Caco-2 (cell line): ENCODE results near the gene STK16. TPM values are rescaled to one million over a fixed set of nuclear protein-coding genes. Genes with fewer than 3 reads are reported as not detected.

Experiments used
- BruUV-seq: library from RNA; stranded (reverse); fragments of 400-500 nt; replicated peaks from 2 replicates; lab custom pipeline; 2021; lab: Mats Ljungman, UMichigan
- CTCF ChIA-PET: fragments of 300-600 bp; sonication (Branson Sonifier 250); formaldehyde crosslinking; loops from one replicate; lab custom pipeline; 2022; ENCODE audit warnings: antibody characterized with exemption; lab: Charles Lee
- POLR2A ChIA-PET: fragments of 300-600 bp; sonication (Branson Sonifier 250); formaldehyde crosslinking; loops from one replicate; lab custom pipeline; 2022; ENCODE audit warnings: antibody characterized with exemption; lab: Charles Lee
- DNase-seq, 2 experiments: peaks; one replicate each; pipeline versions ENCODE4 v3.0.0 to v3.0.0-alpha.2; 2020 to 2022
- H3K27me3 ChIP-seq: replicated peaks from 2 replicates; pipeline ENCODE4 v1.6.0; 2011; ENCODE audit warnings: low read length; ENCODE audit not compliant: control insufficient read depth, insufficient read depth
- H3K36me3 ChIP-seq: 2 replicates; pipeline ENCODE4 v1.5.1; 2011; ENCODE audit warnings: low read length; ENCODE audit not compliant: control insufficient read depth, insufficient read depth
- H3K4me1 ChIP-seq: fragments of 250-450 bp; sonication (Bioruptor Pico); 2 replicates; pipeline ENCODE4 v1.5.1; 2020; ENCODE audit warnings: mild to moderate bottlenecking
- H3K4me3 ChIP-seq: 2 replicates; pipeline ENCODE4 v1.5.1; 2011; ENCODE audit warnings: low read depth, mild to moderate bottlenecking, control low read depth, low read length
- H3K9me3 ChIP-seq: fragments of 250-450 bp; sonication (Bioruptor Pico); 2 replicates; pipeline ENCODE4 v1.5.1; 2020; ENCODE audit warnings: mild to moderate bottlenecking, moderate library complexity
- H3K27ac Mint-ChIP-seq: one replicate; pipeline ENCODE4 v1.8.0; 2022; ENCODE audit warnings: mixed read lengths; ENCODE audit not compliant: unreplicated experiment
- H3K27me3 Mint-ChIP-seq: one replicate; pipeline ENCODE4 v1.8.0; 2022; ENCODE audit warnings: mixed read lengths; ENCODE audit not compliant: insufficient read depth, unreplicated experiment
- H3K36me3 Mint-ChIP-seq: one replicate; pipeline ENCODE4 v1.8.0; 2022; ENCODE audit warnings: mild to moderate bottlenecking, mixed read lengths; ENCODE audit not compliant: insufficient read depth, unreplicated experiment
- H3K4me1 Mint-ChIP-seq: one replicate; pipeline ENCODE4 v1.8.0; 2022; ENCODE audit warnings: low read depth, mixed read lengths; ENCODE audit not compliant: unreplicated experiment
- H3K4me3 Mint-ChIP-seq: one replicate; pipeline ENCODE4 v1.8.0; 2022; ENCODE audit warnings: mild to moderate bottlenecking, moderate library complexity, mixed read lengths; ENCODE audit not compliant: unreplicated experiment
- H3K9me3 Mint-ChIP-seq: one replicate; pipeline ENCODE4 v1.8.0; 2022; ENCODE audit warnings: mixed read lengths; ENCODE audit not compliant: unreplicated experiment
- intact Hi-C: fragments of 100-400 bp; cut with micrococcal nuclease; formaldehyde crosslinking; loops from one replicate; pipeline ENCODE4 v1.10.0; 2022; ENCODE audit not compliant: unreplicated experiment
- total RNA-seq: library from RNA; stranded (reverse); gene quantifications from 2 replicates; pipeline ENCODE4 v1.2.3, GENCODE V29; 2022
- TF ChIP-seq, protein P1 (sequence below), 2 experiments: fragments of 200-600 bp in 1 of 2; IDR thresholded peaks; 1 replicate in 1 of 2; 2 replicates in 1 of 2; pipeline versions ENCODE4 v1.5.1 to v1.8.0; 2011 to 2022; ENCODE audit warnings: antibody characterized with exemption in 1 of 2, control low read depth in 1 of 2, inconsistent platforms in 1 of 2, low read depth in 1 of 2, low read length in 1 of 2, mild to moderate bottlenecking in 1 of 2, moderate library complexity in 1 of 2; ENCODE audit not compliant: insufficient read depth in 1 of 2, severe bottlenecking in 1 of 2, unreplicated experiment in 1 of 2

The STK16 gene
- total RNA-seq, 1 experiment from 2014 or later: 26.6 TPM

DNA sequence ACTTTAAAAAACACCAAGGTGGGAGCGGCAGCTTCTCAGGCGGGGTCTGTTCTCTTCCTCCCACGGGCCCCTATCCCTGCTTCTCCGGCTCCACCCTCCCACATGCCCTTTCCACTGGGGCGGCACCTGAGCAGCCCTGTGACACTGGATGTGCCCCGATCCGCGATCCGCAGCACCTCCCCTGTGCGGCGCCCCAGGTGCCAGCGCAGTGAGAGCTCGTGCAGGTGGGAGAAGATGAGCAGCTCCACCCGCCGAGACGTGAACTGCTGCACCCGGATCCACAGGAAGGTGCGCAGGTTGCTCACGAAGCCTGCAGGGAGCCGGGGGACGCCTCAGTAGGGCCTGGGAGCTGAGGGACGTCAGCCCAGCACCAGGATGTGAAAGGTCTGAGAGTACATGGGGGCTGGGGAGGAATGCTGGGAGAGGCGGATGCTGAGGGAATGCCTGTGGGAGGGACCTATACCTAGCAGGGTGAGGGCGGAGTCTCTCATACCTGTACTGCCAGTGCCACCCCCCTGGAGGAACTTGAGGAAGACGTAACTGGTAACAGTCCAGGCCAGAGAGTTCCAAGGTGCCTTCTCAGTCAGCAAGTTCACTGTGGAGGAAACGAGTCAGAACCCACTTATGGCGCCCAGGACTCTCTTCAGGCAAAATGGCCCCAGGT lies 29.3 kb upstream of the STK16 start:
- peaks cover 18% of the 10 kb centered on the region for H3K4me1 ChIP-seq
- H3K36me3 ChIP-seq: peaks cover 9% of the 10 kb centered on the region
- BruUV-seq: no TSS peak
- no peaks in the 10 kb centered on the region for H3K27me3 ChIP-seq
- H3K27ac Mint-ChIP-seq: peak overlapping the region; percentile 95
- H3K4me3 ChIP-seq: no peak overlapping the region
- TF ChIP-seq, protein P1, sequence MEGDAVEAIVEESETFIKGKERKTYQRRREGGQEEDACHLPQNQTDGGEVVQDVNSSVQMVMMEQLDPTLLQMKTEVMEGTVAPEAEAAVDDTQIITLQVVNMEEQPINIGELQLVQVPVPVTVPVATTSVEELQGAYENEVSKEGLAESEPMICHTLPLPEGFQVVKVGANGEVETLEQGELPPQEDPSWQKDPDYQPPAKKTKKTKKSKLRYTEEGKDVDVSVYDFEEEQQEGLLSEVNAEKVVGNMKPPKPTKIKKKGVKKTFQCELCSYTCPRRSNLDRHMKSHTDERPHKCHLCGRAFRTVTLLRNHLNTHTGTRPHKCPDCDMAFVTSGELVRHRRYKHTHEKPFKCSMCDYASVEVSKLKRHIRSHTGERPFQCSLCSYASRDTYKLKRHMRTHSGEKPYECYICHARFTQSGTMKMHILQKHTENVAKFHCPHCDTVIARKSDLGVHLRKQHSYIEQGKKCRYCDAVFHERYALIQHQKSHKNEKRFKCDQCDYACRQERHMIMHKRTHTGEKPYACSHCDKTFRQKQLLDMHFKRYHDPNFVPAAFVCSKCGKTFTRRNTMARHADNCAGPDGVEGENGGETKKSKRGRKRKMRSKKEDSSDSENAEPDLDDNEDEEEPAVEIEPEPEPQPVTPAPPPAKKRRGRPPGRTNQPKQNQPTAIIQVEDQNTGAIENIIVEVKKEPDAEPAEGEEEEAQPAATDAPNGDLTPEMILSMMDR (IDR thresholded peaks at IDR 0.05; ENCODE audit: insufficient read depth in 1 of 2, low read depth in 1 of 2, low read length in 1 of 2, severe bottlenecking in 1 of 2, unreplicated experiment in 1 of 2): no peak
- no peaks in the 10 kb centered on the region for H3K9me3 Mint-ChIP-seq
- intact Hi-C loops: loop anchor here (5.0 kb wide), 1 partner anchor 171 kb away; the partner anchor contains the start of gene DNPEP
- H3K4me1 Mint-ChIP-seq: no peaks in the 10 kb centered on the region
- H3K4me3 Mint-ChIP-seq: no peak overlapping the region
- ChIA-PET POLR2A (interaction anchor here (2.6 kb wide), 1 partner anchor 9 kb away, joined by 29 read pairs; the partner anchor contains the start of gene ZFAND2B), CTCF (interaction anchor here (0.6 kb wide), 1 partner anchor 45 kb away, joined by 3 read pairs; no protein-coding TSS in a partner anchor)
- peaks cover 54% of the 10 kb centered on the region for H3K36me3 Mint-ChIP-seq
- no peaks in the 10 kb centered on the region for H3K9me3 ChIP-seq
- no peaks in the 10 kb centered on the region for H3K27me3 Mint-ChIP-seq
- DNase-seq: no peak

DNA sequence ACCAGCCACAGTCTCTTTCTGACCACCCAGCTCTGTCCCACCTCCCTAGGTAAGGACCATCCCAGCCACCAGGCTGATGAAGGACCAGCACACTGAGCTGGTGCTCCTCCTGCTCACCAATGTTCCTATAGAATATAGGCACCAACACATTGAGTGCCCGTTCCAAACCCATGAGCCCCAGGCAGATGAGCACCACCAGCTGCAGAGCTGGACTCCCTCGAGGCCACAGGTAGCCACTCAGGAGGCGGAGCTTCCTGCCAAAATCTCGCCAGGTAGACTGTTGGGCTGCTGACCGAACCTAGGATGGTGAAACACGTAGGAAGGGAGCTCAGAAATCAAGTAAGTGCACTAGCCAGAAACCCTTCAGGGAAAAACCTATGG lies 28.8 kb upstream of the STK16 start:
- H3K27ac Mint-ChIP-seq: peak overlapping the region; percentile 95
- no TSS peak for BruUV-seq
- Histone ChIP-seq H3K4me3 (no peak overlapping the region), H3K4me1 (peaks cover 18% of the 10 kb centered on the region), H3K27me3 (no peaks in the 10 kb centered on the region), H3K9me3 (no peaks in the 10 kb centered on the region), H3K36me3 (peaks cover 7% of the 10 kb centered on the region)
- intact Hi-C loops: loop anchor here (5.0 kb wide), 1 partner anchor 171 kb away; the partner anchor contains the start of gene DNPEP
- CTCF ChIA-PET: interaction anchor here (0.6 to 2.0 kb wide), 3 partner anchors 10 to 62 kb away, joined by 3 to 8 read pairs (median 8); partner anchors contain the start of genes DNAJB2 and ZFAND2B
- no peaks in the 10 kb centered on the region for H3K27me3 Mint-ChIP-seq
- TF ChIP-seq, protein P1 (IDR thresholded peaks at IDR 0.05; ENCODE audit: insufficient read depth in 1 of 2, low read depth in 1 of 2, low read length in 1 of 2, severe bottlenecking in 1 of 2, unreplicated experiment in 1 of 2): no peak
- DNase-seq: no peak
- POLR2A ChIA-PET: interaction anchor here (2.6 kb wide), 1 partner anchor 9 kb away, joined by 29 read pairs; the partner anchor contains the start of gene ZFAND2B
- peaks cover 49% of the 10 kb centered on the region for H3K36me3 Mint-ChIP-seq
- H3K4me3 Mint-ChIP-seq: peak overlapping the region; percentile 58
- no peaks in the 10 kb centered on the region for H3K9me3 Mint-ChIP-seq
- H3K4me1 Mint-ChIP-seq: no peaks in the 10 kb centered on the region

GRCh38 chr2:219218217-219218731 lies 27.0 kb upstream of the STK16 start:
- Mint-ChIP-seq H3K4me1 (no peaks in the 10 kb centered on the region), H3K27me3 (no peaks in the 10 kb centered on the region), H3K4me3 (peak overlapping the region; percentile 96), H3K9me3 (no peaks in the 10 kb centered on the region), H3K27ac (peak overlapping the region; percentile 95), H3K36me3 (peaks cover 35% of the 10 kb centered on the region)
- no peaks in the 10 kb centered on the region for H3K27me3 ChIP-seq
- H3K4me3 ChIP-seq: peak overlapping the region; percentile 89
- CTCF ChIA-PET: interaction anchor here (1.1 to 2.5 kb wide), 6 partner anchors 31 to 189 kb away, joined by 3 to 18 read pairs (median 5); partner anchors contain the start of gene DNAJB2
- no peaks in the 10 kb centered on the region for H3K9me3 ChIP-seq
- POLR2A ChIA-PET: interaction anchor here (0.6 to 3.0 kb wide), 9 partner anchors 11 to 216 kb away, joined by 5 to 27 read pairs (median 7); partner anchors contain the start of genes ANKZF1, ATG9A, CNPPD1 and GLB1L
- intact Hi-C loops: loop anchor here (1.0 to 5.0 kb wide), 6 partner anchors 11 to 169 kb away; partner anchors contain the start of genes DNAJB2, DNPEP and NHEJ1
- peaks cover 3% of the 10 kb centered on the region for H3K36me3 ChIP-seq
- peaks cover 18% of the 10 kb centered on the region for H3K4me1 ChIP-seq
- TF ChIP-seq, protein P1 (IDR thresholded peaks at IDR 0.05; ENCODE audit: insufficient read depth in 1 of 2, low read depth in 1 of 2, low read length in 1 of 2, severe bottlenecking in 1 of 2, unreplicated experiment in 1 of 2): no peak
- peak; percentile 63 to 71 for DNase-seq
- TSS peak; percentile 9 for BruUV-seq
